22Rv1 (cell line): Measurements from ENCODE around the gene PKLR.

Experiments used
- CTCF ChIP-seq: fragments of 450-650 bp; IDR thresholded peaks from 2 replicates; pipeline ENCODE4 v1.5.1; 2017; ENCODE audit warnings: mild to moderate bottlenecking
- ZFX ChIP-seq: fragments of 450-650 bp; IDR thresholded peaks from 2 replicates; pipeline ENCODE4 v1.6.1; 2017; ENCODE audit warnings: antibody characterized with exemption, borderline replicate concordance

- TF ChIP-seq CTCF (no peak), ZFX (no peak)
Observed at GRCh38 chr1:155253797-155254196, 47.4 kb downstream of the PKLR start.
